GM21576 (cell line): ENCODE results near the gene FAM111A.
"Not testable (repeated sequence)": the region's sequence is repeated elsewhere in the genome, so short reads cannot be mapped to it uniquely, and the experiment has no call there.

Source experiments
- ATAC-seq: cut with Tn5 transposase; IDR thresholded peaks from one replicate; pipeline ENCODE4 v1.9.1; 2021; ENCODE audit warnings: mild to moderate bottlenecking, moderate library complexity; ENCODE audit not compliant: unreplicated experiment

Gene FAM111A, protein sequence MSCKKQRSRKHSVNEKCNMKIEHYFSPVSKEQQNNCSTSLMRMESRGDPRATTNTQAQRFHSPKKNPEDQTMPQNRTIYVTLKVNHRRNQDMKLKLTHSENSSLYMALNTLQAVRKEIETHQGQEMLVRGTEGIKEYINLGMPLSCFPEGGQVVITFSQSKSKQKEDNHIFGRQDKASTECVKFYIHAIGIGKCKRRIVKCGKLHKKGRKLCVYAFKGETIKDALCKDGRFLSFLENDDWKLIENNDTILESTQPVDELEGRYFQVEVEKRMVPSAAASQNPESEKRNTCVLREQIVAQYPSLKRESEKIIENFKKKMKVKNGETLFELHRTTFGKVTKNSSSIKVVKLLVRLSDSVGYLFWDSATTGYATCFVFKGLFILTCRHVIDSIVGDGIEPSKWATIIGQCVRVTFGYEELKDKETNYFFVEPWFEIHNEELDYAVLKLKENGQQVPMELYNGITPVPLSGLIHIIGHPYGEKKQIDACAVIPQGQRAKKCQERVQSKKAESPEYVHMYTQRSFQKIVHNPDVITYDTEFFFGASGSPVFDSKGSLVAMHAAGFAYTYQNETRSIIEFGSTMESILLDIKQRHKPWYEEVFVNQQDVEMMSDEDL

DNA sequence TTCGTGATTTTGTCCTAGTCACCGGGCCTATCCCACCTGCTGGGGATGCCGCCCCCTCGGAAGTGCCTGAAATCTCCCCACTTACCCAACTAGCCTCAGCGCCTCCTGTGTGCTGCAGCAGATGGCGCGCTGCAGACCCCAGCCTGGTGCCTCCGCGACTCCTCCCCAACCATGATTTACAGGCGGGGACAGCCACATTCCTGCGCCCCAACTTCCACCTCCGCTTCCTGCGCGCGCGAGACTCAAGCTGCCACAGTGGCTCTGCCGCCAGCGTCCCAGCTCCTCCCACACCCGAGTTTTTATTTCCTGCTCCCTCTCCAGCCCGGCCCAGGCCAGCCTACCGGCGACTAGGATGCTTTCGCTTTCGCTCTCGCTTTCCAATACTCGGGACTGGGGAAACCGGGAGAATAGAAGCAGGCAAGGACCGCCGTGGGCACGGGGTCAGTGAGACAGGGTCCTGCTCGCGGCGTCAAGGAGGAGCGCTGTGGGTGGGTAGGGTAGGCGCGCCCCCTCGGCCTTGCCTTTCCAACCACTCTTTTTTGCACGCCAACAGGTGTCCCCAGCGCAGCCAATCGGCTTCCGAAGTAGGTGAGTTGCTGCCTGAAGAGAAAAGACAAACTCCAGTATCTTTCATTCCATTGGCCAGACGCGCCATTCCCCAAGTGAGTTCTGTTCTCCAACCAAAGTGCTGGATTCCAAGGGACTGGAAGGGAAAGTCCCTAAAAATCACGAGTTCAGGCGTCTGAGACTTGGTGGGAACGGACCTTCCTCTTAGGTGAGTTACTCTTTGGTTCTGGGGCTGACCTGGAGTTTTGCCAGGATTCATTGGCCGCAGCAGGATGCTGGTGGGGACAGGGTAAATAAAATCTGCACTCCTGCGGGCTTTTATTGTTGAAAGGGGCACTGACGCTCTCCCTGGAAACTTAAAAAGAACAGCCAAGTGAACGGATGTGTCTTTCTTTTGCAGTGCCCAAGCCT lies at the start of gene FAM111A:
Gene FAM111A (plus strand): TSS at position 327 of the 978 bp plus-strand sequence. CDS start 6,017 bp downstream, outside the sequence.
- peak; percentile 65 for ATAC-seq

- not testable (repeated sequence) for ATAC-seq
These were observed 49.1 kb upstream of the FAM111A start for GRCh38 chr11:59093576-59093975.

- peak; percentile 89 for ATAC-seq
These were observed 47.4 kb upstream of the FAM111A start for GRCh38 chr11:59095225-59095624.

DNA sequence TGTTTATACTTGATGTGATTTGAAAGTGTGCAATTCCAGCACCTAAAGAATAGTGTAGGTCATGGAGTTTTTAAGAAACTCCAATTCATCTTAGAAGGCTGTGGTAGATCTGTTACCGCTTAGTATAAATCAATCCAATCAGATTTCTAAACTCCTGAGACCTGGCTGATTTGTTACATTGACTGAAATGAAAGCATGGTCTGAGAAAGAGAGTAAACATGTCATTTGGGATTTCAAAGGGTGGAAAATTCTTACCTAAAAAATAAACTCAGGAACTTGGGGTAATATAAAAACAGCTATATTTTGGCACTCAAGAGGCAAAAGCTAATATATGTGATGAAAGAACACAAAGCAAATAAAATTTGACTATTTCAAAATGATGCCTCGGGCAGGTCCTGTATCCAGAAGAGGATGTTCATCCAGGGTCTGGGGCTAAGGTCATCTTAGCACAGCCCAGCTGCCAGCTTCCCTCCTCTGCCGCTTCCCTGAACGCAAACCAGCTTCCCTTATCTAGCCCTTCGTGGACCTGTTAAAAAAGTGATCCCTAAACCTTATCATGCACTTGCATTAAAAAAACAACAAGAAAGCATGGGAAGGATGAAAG lies 46.6 kb upstream of the FAM111A start:
- not testable (repeated sequence) for ATAC-seq

- no peak for ATAC-seq
These were observed 45.4 kb upstream of the FAM111A start for GRCh38 chr11:59097113-59097708.

DNA sequence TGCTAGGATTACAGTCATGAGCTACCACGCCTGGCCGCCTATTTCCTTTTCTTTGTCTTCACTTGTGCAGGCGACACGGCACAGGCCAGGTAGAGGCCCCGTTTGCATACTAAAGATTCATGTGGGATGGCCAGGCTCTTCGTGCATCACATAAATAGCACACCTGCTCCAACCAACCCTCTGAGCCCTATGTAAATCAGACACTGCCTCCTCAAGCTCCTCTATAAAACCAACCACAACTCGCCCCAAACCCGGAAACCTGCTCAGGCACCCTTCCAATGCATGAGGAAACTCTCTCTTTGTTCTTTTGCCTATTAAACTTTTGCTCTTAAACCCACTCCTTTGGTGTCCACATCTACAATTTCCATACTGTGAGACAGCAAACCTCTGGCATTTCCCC lies 44.7 kb upstream of the FAM111A start:
- ATAC-seq = not testable (repeated sequence)

DNA sequence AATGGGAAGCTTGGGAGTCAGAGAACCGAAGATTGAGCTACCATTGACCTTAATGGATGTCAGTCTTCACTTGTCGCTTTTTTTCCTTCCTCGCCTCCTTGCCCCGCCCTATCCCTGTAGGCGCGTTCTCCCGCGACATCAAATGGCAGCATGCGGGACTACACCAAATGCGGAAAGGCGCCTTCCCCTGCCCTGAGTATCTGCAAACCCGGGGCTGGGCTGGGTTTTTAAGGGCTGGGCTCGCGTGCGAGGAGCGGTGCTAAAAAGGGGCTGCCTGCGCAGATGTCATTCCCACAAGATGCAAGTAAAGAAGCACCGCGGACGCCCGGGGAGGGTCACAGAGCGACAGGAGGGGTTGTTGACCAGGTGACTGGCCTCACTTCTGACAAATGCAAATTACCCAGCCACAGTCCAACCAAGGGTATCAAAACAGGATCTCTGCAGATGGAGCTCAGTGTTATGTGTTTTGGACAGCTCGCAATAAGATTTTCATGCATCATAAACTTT lies 40.3 kb upstream of the FAM111A start:
- ATAC-seq = peak; percentile 66

GRCh38 chr11:59106363-59107336 lies 36.0 kb upstream of the FAM111A start, which contains the start of gene FAM111B:
Gene FAM111B (plus strand): TSS chr11:59107237. CDS start chr11:59109626, 2,389 bp downstream.
- peak; percentile 67 for ATAC-seq

GRCh38 chr11:59107721-59108120 lies 34.9 kb upstream of the FAM111A start:
- peak; percentile 33 for ATAC-seq

GRCh38 chr11:59112494-59112893 lies 30.2 kb upstream of the FAM111A start:
- no peak for ATAC-seq

DNA sequence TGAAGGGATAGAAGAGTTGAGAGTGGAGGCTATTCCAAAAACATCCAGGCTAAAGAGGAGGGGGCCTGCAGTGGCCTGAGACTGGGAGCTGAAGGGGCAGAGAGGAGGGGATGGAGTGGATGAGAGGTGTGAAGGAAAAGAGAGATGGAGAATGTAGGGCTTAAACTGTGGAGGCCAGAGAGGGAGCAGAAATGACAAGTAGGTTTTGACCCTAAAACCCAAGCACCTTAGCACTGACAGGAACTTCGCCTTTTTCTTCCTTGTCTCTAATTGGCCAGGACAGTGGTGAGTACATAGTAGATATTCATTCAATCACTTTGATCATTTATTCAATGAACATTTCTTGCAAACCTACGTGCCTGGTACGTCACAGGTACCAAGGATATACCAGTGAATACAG lies 28.3 kb upstream of the FAM111A start:
- ATAC-seq = no peak

- ATAC-seq = no peak
These were observed 27.1 kb upstream of the FAM111A start for GRCh38 chr11:59115553-59115952.

DNA sequence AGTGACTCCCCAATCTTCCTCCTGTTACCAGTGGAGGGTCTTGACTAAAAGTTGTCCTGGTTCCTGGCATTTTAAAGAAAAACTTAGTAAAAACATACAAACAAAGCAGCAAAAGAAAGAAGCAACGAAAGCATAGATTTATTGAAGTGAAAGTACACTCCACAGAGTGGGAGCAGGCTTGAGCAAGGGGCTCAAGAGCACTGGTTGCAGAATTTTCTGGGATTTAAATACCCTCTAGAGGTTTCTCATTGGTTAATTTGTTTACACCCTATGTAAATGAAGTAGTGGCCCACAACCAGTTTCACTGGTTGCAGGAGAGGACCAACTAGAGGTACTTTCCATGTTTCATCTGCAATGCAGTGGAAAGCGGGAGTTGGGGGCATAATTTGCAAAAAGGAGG lies 24.9 kb upstream of the FAM111A start:
- ATAC-seq = no peak

DNA sequence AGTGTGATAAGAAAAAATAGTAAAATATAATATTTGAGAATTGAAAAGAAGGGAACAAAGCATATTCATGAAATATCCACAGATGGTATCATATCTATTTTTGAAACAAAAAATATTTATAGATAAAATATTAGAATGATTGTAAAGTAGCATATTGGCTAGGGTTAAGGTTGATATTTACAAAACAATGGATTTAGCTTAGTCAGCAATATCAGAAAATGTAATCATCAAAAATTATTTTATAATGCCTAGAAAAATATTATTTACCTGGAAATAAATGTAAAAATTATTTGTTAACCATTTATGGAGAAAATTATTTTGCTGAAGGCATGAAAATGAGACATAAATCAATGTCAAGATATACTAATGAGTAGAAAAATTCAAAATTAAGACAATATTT lies 22.8 kb upstream of the FAM111A start:
- no peak for ATAC-seq

DNA sequence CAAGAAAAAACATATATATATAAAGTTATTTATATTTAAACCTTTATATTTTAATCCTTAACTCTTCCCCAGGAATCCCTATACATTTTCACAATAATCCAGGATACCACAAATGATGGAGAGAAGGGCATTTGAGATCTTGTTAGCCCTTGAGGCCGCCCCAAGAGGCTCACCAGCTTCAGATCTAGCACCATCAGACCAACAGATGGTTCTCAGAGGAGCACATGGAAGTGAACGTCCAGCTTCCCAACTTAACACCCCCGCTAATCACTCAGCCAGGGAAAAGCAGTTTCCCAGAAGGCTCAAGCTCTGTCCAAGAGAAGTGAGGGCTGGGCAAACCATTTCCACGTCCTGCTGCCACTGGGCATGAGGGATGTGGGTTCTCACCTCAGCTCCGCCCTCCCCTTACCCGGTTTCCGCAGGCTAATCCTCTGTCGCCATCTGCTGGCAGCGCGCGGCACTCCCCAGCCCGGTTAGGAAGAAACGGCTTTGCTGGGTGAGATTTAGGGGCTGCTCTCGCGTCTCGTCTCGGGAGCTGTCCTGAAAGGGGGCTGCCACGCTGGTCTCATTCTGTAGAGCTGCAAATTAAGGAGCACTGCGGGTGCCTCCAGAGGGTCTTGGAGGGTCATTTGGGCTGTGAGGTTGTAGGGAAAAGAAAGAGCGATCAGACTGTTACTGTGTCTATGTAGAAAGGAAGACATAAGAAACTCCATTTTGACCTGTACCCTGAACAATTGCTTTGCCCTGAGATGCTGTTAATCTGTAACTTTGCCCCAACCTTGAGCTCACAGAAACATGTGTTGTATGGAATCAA lies 6.8 kb upstream of the FAM111A start:
- ATAC-seq = peak; percentile 96

- not testable (repeated sequence) for ATAC-seq
These were observed 6.1 kb upstream of the FAM111A start for GRCh38 chr11:59136551-59136950.

DNA sequence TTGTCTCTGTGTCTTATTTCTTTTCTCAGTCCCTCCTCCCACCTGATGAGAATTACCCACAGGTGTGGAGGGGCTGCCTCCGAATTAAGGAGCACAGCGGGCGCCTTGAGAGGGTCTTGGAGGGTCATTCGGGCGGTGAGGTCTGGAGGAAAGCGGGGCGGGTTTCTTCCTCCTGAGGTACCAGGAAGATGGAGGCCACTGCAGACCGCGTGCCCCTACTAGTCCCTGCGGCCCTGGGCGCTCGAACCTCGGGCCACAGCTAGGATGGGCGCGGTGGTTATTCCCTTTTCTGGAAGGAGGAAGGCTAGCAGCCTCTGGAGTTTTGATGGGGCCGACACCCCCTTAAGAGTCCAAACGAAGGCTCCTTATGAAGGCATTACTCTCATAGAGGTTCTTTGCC lies 5.5 kb upstream of the FAM111A start:
- ATAC-seq = no peak

DNA sequence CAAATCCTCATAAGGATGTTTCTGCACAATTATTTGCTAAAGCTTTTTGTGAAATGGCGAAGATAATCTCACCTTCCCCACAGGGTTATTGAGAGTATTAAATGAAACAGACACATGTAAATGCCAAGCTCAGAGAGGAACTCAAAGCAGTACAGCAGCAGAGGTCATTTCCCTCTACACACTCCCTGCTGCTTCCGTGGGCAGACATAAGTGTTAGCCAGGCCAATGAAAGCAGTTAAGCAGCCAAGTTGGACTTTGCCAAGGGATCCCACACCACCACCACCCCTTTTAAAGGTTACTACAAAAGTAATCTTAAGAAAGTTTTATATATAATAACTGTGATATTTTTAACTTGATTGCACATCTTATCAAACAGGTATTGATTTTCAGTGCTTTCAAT lies 4.0 kb upstream of the FAM111A start:
- ATAC-seq = no peak
